ENCODE results near the gene FCN2. TPM values are rescaled to one million over a fixed set of nuclear protein-coding genes. Genes with fewer than 3 reads are reported as not detected.

FCN2 gene
- total and polyA plus RNA-seq, 2 experiments from 2014 or later: not detected

DNA sequence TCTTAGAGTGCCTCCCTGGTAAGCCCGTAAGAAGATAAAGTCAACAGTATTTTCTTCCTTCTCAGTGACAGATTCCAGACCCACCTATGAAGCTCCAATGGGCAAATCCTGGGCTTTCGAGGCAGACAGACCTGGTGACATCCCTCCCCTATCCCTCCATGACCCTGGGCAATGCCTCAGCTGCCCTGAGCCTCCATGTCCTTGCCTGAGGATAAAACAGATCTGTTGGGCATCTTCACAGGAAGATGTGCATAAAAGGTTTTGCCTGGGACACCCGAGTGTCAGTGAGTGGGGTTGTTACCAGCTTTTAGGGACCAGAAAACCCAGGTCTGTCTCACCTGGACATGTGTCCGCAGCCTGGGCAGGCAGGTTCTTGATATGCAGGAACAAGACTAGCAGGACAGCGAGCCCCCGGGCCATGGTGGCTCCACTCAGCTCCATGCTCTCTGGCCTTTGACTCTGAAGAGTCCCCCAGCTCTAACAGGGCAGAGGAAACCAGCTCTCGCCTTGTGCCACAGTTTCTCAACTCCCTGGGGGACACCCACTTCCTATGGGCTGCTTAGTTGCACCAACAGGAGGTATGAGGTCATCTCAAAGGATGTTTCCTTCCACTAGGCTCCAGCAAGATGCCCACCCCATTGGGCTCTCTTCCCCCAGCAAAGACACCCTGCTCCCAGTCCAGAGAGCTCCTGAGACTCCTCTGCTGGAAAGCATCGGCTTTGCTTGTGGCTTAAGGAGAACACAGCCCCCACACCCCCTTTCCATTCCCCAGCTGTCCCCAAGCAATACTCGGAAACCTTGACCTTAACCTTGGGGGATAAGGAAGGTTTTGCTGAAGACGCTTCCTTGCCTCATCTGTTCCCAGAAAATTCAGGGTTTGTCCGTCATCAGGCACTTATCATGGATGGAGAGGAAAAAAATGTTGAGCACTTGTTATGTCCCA lies 37.1 kb downstream of the FCN2 start, which contains the start of gene FCN1:
Gene FCN1 (minus strand): TSS at position 482 of the 943 bp plus-strand sequence. CDS start 41 bp downstream, at position 441.
- Histone ChIP-seq H2AFZ (no peak within 1 kb of the TSS), H4K20me1 (ENCODE audit: insufficient read depth, poor library complexity, severe bottlenecking) (no peaks in the 10 kb centered on the region), H3K4me1 (ENCODE audit: insufficient read depth) (no peaks in the 10 kb centered on the region), H3K9me3 (ENCODE audit: low read depth) (no peaks in the 10 kb centered on the region), H3K4me2 (no peak within 1 kb of the TSS), H3K36me3 (replicated peaks; ENCODE audit: insufficient read depth, low read depth) (no peaks in the 10 kb centered on the region), H3K9me2 (replicated peaks; ENCODE audit: insufficient read depth) (no peaks in the 10 kb centered on the region), H3K27ac (no peak within 1 kb of the TSS), H3K79me2 (no peaks in the 10 kb centered on the region), H3K4me3 (no peak within 1 kb of the TSS), H3K27me3 (no peaks in the 10 kb centered on the region)
- WGBS (ENCODE audit: low lambda C conversion rate, missing lambda C conversion rate): 80% methylated on average over 11 of the region's 11 CpGs
- TF ChIP-seq EZH2 (IDR thresholded peaks at IDR 0.05; ENCODE audit: borderline replicate concordance): no peak
- TF ChIP-seq, protein P1, sequence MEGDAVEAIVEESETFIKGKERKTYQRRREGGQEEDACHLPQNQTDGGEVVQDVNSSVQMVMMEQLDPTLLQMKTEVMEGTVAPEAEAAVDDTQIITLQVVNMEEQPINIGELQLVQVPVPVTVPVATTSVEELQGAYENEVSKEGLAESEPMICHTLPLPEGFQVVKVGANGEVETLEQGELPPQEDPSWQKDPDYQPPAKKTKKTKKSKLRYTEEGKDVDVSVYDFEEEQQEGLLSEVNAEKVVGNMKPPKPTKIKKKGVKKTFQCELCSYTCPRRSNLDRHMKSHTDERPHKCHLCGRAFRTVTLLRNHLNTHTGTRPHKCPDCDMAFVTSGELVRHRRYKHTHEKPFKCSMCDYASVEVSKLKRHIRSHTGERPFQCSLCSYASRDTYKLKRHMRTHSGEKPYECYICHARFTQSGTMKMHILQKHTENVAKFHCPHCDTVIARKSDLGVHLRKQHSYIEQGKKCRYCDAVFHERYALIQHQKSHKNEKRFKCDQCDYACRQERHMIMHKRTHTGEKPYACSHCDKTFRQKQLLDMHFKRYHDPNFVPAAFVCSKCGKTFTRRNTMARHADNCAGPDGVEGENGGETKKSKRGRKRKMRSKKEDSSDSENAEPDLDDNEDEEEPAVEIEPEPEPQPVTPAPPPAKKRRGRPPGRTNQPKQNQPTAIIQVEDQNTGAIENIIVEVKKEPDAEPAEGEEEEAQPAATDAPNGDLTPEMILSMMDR (IDR thresholded peaks at IDR 0.05; ENCODE audit: poor library complexity): no peak
- no peak for TF ChIP-seq EZH2phosphoT487 (IDR thresholded peaks at IDR 0.05; ENCODE audit: low read depth, severe bottlenecking, unreplicated experiment)
- DNase-seq (ENCODE audit: low spot score): no peak

DNA sequence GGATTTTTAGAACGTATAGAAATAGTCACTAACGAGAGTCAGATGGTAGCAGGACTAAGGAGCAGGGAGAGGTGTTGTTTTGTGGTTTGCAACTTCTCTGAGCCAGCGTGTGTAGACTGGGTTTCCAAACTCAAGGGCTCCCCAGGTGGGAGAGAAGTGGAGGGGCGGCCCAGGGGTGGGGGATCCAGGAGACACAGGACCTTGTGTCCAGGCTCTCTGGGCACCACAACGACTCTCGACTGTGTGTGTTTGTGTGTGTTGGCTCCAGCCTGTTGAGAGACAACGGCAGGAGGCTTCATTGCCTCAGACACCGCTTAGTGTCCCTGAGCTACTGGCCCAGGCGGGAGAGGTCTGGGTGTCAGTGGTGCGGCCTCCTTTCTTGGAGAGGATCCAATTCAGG lies 38.0 kb downstream of the FCN2 start:
- DNase-seq (ENCODE audit: low spot score): peak; percentile 1
- WGBS (ENCODE audit: low lambda C conversion rate, missing lambda C conversion rate): 89% methylated on average over 10 of the region's 10 CpGs

DNA sequence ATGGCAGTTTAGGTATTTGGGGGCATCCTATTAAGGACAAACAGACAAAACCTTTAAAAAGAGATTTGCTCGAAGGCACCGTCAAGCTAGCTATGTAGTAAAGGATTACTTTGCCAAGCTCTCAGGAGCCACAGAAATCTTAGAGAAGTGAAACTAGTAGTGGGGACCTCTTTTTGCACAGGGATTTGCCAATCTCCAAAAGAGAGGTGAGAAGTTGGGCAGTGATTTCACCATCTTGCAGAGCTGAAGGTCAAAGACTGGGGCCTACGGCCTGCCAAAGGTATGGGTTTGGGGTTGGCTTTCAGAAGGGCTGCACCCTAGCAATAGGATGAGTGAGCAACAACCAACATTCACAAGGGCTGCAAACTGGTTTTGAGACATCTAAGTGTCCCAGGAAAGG lies 38.7 kb downstream of the FCN2 start:
- H3K79me2 ChIP-seq: no peaks in the 10 kb centered on the region
- 92% methylated on average over 3 of the region's 3 CpGs for WGBS (ENCODE audit: low lambda C conversion rate, missing lambda C conversion rate)
- no peaks in the 10 kb centered on the region for H3K9me2 ChIP-seq (replicated peaks; ENCODE audit: insufficient read depth)
- H4K20me1 ChIP-seq (ENCODE audit: insufficient read depth, poor library complexity, severe bottlenecking): no peaks in the 10 kb centered on the region
- no peak overlapping the region for H2AFZ ChIP-seq
- H3K27me3 ChIP-seq: no peaks in the 10 kb centered on the region
- H3K4me3 ChIP-seq: no peak overlapping the region
- H3K4me2 ChIP-seq: no peak overlapping the region
- DNase-seq (ENCODE audit: low spot score): no peak
- H3K27ac ChIP-seq: no peak overlapping the region
- no peaks in the 10 kb centered on the region for H3K36me3 ChIP-seq (replicated peaks; ENCODE audit: insufficient read depth, low read depth)
- no peaks in the 10 kb centered on the region for H3K9me3 ChIP-seq (ENCODE audit: low read depth)
- TF ChIP-seq EZH2 (IDR thresholded peaks at IDR 0.05; ENCODE audit: borderline replicate concordance) (no peak), EZH2phosphoT487 (IDR thresholded peaks at IDR 0.05; ENCODE audit: low read depth, severe bottlenecking, unreplicated experiment) (no peak)
- TF ChIP-seq, protein P1 (IDR thresholded peaks at IDR 0.05; ENCODE audit: poor library complexity): no peak
- H3K4me1 ChIP-seq (ENCODE audit: insufficient read depth): no peaks in the 10 kb centered on the region

More for the DNA sequence above, 38.0 kb downstream of the FCN2 start:
- TF ChIP-seq, protein P1 (IDR thresholded peaks at IDR 0.05; ENCODE audit: poor library complexity): no peak
- TF ChIP-seq EZH2phosphoT487 (IDR thresholded peaks at IDR 0.05; ENCODE audit: low read depth, severe bottlenecking, unreplicated experiment) (no peak), EZH2 (IDR thresholded peaks at IDR 0.05; ENCODE audit: borderline replicate concordance) (no peak)
- H3K27ac ChIP-seq: no peak overlapping the region
- H3K4me3 ChIP-seq: no peak overlapping the region
- H3K36me3 ChIP-seq (replicated peaks; ENCODE audit: insufficient read depth, low read depth): no peaks in the 10 kb centered on the region
- H4K20me1 ChIP-seq (ENCODE audit: insufficient read depth, poor library complexity, severe bottlenecking): no peaks in the 10 kb centered on the region
- H3K79me2 ChIP-seq: no peaks in the 10 kb centered on the region
- no peaks in the 10 kb centered on the region for H3K9me3 ChIP-seq (ENCODE audit: low read depth)
- no peaks in the 10 kb centered on the region for H3K4me1 ChIP-seq (ENCODE audit: insufficient read depth)
- H3K27me3 ChIP-seq: no peaks in the 10 kb centered on the region
- H2AFZ ChIP-seq: no peak overlapping the region
- no peak overlapping the region for H3K4me2 ChIP-seq
- no peaks in the 10 kb centered on the region for H3K9me2 ChIP-seq (replicated peaks; ENCODE audit: insufficient read depth)

Measured in hepatocyte (in vitro differentiated cells).